ENCODE results near the gene TLL2. TPM values are rescaled to one million over a fixed set of nuclear protein-coding genes. Genes with fewer than 3 reads are reported as not detected.

The TLL2 gene
- total and polyA plus RNA-seq, 2 experiments from 2014 or later, result 2.6 to 3.0 TPM

DNA sequence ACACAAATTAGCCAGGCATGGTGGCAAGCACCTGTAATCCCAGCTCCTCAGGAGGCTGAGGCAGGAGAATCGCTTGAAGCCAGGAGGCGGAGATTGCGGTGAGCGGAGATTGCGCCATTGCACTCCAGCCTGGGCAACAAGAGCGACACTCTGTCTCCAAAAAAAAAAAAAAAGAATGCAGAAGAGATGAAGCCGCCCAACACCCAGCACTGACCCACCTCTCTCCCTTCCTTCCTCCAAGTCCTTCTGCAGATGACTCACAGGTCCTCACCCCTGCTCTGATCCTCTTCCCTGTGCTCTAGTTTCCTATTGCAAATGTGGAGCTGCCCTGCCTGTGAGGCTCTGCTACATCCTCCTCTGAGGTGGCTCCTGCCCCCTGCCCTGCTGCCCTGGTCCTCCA lies 132.9 kb downstream of the TLL2 start (continued):
- TF ChIP-seq, protein P1, sequence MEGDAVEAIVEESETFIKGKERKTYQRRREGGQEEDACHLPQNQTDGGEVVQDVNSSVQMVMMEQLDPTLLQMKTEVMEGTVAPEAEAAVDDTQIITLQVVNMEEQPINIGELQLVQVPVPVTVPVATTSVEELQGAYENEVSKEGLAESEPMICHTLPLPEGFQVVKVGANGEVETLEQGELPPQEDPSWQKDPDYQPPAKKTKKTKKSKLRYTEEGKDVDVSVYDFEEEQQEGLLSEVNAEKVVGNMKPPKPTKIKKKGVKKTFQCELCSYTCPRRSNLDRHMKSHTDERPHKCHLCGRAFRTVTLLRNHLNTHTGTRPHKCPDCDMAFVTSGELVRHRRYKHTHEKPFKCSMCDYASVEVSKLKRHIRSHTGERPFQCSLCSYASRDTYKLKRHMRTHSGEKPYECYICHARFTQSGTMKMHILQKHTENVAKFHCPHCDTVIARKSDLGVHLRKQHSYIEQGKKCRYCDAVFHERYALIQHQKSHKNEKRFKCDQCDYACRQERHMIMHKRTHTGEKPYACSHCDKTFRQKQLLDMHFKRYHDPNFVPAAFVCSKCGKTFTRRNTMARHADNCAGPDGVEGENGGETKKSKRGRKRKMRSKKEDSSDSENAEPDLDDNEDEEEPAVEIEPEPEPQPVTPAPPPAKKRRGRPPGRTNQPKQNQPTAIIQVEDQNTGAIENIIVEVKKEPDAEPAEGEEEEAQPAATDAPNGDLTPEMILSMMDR (conservative IDR thresholded peaks at IDR 0.05; ENCODE audit: low read depth in 2 of 2), result no peak
- no peak for TF ChIP-seq ZNF114 (CRISPR knock-in tag; IDR thresholded peaks at IDR 0.05)

DNA sequence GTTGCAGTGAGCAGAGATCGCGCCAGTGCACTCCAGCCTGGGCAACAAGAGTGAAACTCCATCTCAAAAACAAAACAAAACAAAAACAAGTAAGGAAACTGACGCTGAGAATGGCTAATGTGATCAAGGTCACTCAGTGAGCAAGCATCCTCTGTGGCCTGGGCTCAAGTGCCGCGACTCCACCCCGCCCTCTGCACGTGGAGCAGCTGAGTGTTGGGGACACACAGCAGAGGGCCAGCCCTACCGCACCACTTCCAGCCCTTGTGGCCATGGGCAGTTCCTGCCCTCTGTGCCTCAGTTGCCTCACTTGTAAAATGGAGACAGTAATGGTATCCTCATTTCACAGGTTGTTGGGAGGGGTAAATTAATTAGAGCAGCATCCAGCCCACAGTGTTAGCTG lies 134.0 kb downstream of the TLL2 start:
- H3K27me3 ChIP-seq (ENCODE audit: insufficient read depth), result peaks cover 2% of the 10 kb centered on the region; the same call in 1 of the 2 replicates
- H3K27me3 Mint-ChIP-seq (ENCODE audit: insufficient read depth, low read depth, poor library complexity), result peaks cover 3% of the 10 kb centered on the region
- TF ChIP-seq, protein P1 (conservative IDR thresholded peaks at IDR 0.05; ENCODE audit: low read depth in 2 of 2), result no peak
- no peak for TF ChIP-seq EZH2 (IDR thresholded peaks at IDR 0.05; ENCODE audit: low read depth, unreplicated experiment)
- TF ChIP-seq, protein P2, sequence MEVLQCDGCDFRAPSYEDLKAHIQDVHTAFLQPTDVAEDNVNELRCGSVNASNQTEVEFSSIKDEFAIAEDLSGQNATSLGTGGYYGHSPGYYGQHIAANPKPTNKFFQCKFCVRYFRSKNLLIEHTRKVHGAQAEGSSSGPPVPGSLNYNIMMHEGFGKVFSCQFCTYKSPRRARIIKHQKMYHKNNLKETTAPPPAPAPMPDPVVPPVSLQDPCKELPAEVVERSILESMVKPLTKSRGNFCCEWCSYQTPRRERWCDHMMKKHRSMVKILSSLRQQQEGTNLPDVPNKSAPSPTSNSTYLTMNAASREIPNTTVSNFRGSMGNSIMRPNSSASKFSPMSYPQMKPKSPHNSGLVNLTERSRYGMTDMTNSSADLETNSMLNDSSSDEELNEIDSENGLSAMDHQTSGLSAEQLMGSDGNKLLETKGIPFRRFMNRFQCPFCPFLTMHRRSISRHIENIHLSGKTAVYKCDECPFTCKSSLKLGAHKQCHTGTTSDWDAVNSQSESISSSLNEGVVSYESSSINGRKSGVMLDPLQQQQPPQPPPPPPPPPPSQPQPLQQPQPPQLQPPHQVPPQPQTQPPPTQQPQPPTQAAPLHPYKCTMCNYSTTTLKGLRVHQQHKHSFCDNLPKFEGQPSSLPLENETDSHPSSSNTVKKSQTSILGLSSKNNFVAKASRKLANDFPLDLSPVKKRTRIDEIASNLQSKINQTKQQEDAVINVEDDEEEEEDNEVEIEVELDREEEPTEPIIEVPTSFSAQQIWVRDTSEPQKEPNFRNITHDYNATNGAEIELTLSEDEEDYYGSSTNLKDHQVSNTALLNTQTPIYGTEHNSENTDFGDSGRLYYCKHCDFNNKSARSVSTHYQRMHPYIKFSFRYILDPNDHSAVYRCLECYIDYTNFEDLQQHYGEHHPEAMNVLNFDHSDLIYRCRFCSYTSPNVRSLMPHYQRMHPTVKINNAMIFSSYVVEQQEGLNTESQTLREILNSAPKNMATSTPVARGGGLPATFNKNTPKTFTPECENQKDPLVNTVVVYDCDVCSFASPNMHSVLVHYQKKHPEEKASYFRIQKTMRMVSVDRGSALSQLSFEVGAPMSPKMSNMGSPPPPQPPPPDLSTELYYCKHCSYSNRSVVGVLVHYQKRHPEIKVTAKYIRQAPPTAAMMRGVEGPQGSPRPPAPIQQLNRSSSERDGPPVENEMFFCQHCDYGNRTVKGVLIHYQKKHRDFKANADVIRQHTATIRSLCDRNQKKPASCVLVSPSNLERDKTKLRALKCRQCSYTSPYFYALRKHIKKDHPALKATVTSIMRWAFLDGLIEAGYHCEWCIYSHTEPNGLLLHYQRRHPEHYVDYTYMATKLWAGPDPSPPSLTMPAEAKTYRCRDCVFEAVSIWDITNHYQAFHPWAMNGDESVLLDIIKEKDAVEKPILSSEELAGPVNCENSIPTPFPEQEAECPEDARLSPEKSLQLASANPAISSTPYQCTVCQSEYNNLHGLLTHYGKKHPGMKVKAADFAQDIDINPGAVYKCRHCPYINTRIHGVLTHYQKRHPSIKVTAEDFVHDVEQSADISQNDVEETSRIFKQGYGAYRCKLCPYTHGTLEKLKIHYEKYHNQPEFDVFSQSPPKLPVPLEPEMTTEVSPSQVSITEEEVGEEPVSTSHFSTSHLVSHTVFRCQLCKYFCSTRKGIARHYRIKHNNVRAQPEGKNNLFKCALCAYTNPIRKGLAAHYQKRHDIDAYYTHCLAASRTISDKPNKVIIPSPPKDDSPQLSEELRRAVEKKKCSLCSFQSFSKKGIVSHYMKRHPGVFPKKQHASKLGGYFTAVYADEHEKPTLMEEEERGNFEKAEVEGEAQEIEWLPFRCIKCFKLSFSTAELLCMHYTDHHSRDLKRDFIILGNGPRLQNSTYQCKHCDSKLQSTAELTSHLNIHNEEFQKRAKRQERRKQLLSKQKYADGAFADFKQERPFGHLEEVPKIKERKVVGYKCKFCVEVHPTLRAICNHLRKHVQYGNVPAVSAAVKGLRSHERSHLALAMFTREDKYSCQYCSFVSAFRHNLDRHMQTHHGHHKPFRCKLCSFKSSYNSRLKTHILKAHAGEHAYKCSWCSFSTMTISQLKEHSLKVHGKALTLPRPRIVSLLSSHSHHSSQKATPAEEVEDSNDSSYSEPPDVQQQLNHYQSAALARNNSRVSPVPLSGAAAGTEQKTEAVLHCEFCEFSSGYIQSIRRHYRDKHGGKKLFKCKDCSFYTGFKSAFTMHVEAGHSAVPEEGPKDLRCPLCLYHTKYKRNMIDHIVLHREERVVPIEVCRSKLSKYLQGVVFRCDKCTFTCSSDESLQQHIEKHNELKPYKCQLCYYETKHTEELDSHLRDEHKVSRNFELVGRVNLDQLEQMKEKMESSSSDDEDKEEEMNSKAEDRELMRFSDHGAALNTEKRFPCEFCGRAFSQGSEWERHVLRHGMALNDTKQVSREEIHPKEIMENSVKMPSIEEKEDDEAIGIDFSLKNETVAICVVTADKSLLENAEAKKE (CRISPR knock-in tag; IDR thresholded peaks at IDR 0.05), result no peak
- TF ChIP-seq, protein P3, sequence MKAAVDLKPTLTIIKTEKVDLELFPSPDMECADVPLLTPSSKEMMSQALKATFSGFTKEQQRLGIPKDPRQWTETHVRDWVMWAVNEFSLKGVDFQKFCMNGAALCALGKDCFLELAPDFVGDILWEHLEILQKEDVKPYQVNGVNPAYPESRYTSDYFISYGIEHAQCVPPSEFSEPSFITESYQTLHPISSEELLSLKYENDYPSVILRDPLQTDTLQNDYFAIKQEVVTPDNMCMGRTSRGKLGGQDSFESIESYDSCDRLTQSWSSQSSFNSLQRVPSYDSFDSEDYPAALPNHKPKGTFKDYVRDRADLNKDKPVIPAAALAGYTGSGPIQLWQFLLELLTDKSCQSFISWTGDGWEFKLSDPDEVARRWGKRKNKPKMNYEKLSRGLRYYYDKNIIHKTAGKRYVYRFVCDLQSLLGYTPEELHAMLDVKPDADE (IDR thresholded peaks at IDR 0.05), result no peak
- TF ChIP-seq POLR2AphosphoS5 (IDR thresholded peaks at IDR 0.05; ENCODE audit: low read depth), result no peak
- no peak for TF ChIP-seq STAT1 (IDR thresholded peaks at IDR 0.05; ENCODE audit: unreplicated experiment)
- no peaks in the 10 kb centered on the region for H3K9me2 ChIP-seq (ENCODE audit: insufficient read depth)
- no peaks in the 10 kb centered on the region for H3K36me3 ChIP-seq (ENCODE audit: insufficient read depth)
- H3F3A ChIP-seq (replicated peaks; ENCODE audit: low read depth), result no peaks in the 10 kb centered on the region
- ATAC-seq, result no peak
- no peak overlapping the region for H3K4me2 ChIP-seq
- no peaks in the 10 kb centered on the region for H3K79me2 ChIP-seq (replicated peaks; ENCODE audit: insufficient read depth)
- H3K4me3 ChIP-seq, result no peak overlapping the region
- no peak for DNase-seq (ENCODE audit: low spot score)
- no peak overlapping the region for H3K4me3 Mint-ChIP-seq
- no peaks in the 10 kb centered on the region; the same call in 1 of the 2 replicates for H3K4me1 ChIP-seq (ENCODE audit: insufficient read depth)
- H4K20me1 ChIP-seq (replicated peaks; ENCODE audit: insufficient read depth), result no peaks in the 10 kb centered on the region
- no peaks in the 10 kb centered on the region for H3K9me3 Mint-ChIP-seq
- no peak overlapping the region for H3K27ac Mint-ChIP-seq
- H3K27ac ChIP-seq (ENCODE audit: low read depth), result no peak overlapping the region
- H3K36me3 Mint-ChIP-seq (ENCODE audit: low read depth), result no peaks in the 10 kb centered on the region
- H3K4me1 Mint-ChIP-seq, result peaks cover 13% of the 10 kb centered on the region
- H2AFZ ChIP-seq, result no peak overlapping the region; the same call in 1 of the 2 replicates
